HCT116 (cell line): ENCODE measurements around the gene NEK6. TPM values are rescaled to one million over a fixed set of nuclear protein-coding genes. Genes with fewer than 3 reads are reported as not detected.

Experiments
- ATAC-seq: fragments of 200-7000 bp; cut with Tn5 transposase; 2 replicates; pipeline ENCODE4 v1.9.1; 2020; ENCODE audit warnings: mild to moderate bottlenecking, moderate library complexity
- BruUV-seq: library from RNA; stranded (reverse); fragments of 400-500 nt; replicated peaks from 2 replicates; lab custom pipeline; 2021; lab: Mats Ljungman, UMichigan
- CTCF ChIA-PET: fragments of 300-600 bp; sonication (Branson Sonifier 250); formaldehyde crosslinking; loops from one replicate; lab custom pipeline; 2021; ENCODE audit warnings: antibody characterized with exemption; lab: Charles Lee
- POLR2A ChIA-PET: fragments of 300-600, 350-600 bp; sonication (Branson Sonifier 250); formaldehyde crosslinking; loops from one replicate; lab custom pipeline; 2021; ENCODE audit warnings: antibody characterized with exemption; lab: Charles Lee
- RAD21 ChIA-PET, 2 experiments: fragments of 300-600 bp; sonication (Branson Sonifier 250); formaldehyde crosslinking; loops; one replicate each; lab custom pipeline; 2023; ENCODE audit warnings: low total read pairs in 2 of 2; ENCODE audit not compliant: uncharacterized antibody in 2 of 2, unreplicated experiment in 2 of 2, low non-redundant PET in 1 of 2; lab: Charles Lee
- DNase-seq: peaks from one replicate; pipeline ENCODE4 v3.0.0-alpha.2; 2010; ENCODE audit warnings: low read depth, low spot score
- H2AFZ ChIP-seq: fragments of 200-600 bp; shearing (Covaris generic), sonication (generic); 2 replicates; pipeline ENCODE4 v1.6.1; 2017; ENCODE audit warnings: low read depth, mixed run types, mixed read lengths, antibody characterized with exemption, low read length; ENCODE audit not compliant: poor library complexity, severe bottlenecking
- H3K27ac ChIP-seq: 2 replicates; pipeline ENCODE4 v1.5.1; 2012; ENCODE audit warnings: low read depth, low read length
- H3K27me3 ChIP-seq: fragments of 200-600 bp; sonication (generic); 2 replicates; pipeline ENCODE4 v1.6.1; 2016; ENCODE audit warnings: mixed run types, low read length, mixed read lengths; ENCODE audit not compliant: insufficient read depth
- H3K36me3 ChIP-seq, 2 experiments: fragments of 200-500 bp in 1 of 2; fragments of 200-600 bp in 1 of 2; sonication (Bioruptor generic) in 1 of 2; sonication (generic) in 1 of 2; 2 replicates each; pipeline versions ENCODE4 v1.5.1 to v1.6.1; 2014 to 2016; ENCODE audit warnings: low read length in 2 of 2, inconsistent platforms in 1 of 2, mixed read lengths in 1 of 2, mixed run types in 1 of 2; ENCODE audit not compliant: insufficient read depth in 2 of 2, control insufficient read depth in 1 of 2
- H3K4me1 ChIP-seq, 2 experiments: fragments of 200-600 bp in 1 of 2; sonication (generic) in 1 of 2; 2 replicates each; pipeline versions ENCODE4 v1.5.1 to v1.6.1; 2012 to 2017; ENCODE audit warnings: low read length in 2 of 2, inconsistent platforms in 1 of 2, mild to moderate bottlenecking in 1 of 2, mixed read lengths in 1 of 2, mixed run types in 1 of 2, moderate library complexity in 1 of 2; ENCODE audit not compliant: insufficient read depth in 2 of 2, control insufficient read depth in 1 of 2
- H3K4me2 ChIP-seq: fragments of 200-600 bp; sonication (generic); 2 replicates; pipeline ENCODE4 v1.6.1; 2017; ENCODE audit warnings: mixed run types, low read length, mixed read lengths
- H3K4me3 ChIP-seq, 2 experiments: fragments of 200-600 bp in 1 of 2; sonication (generic) in 1 of 2; replicated peaks in 1 of 2; 2 replicates each; pipeline ENCODE4 v1.5.1; 2011 to 2016; ENCODE audit warnings: low read length in 2 of 2, control low read depth in 1 of 2, low read depth in 1 of 2, mild to moderate bottlenecking in 1 of 2, mixed read lengths in 1 of 2, mixed run types in 1 of 2
- H3K79me2 ChIP-seq: fragments of 200-600 bp; sonication (generic); 2 replicates; pipeline ENCODE4 v1.6.1; 2017; ENCODE audit warnings: mild to moderate bottlenecking, mixed run types, low read length, moderate library complexity, mixed read lengths; ENCODE audit not compliant: insufficient read depth
- H3K9ac ChIP-seq: fragments of 200-600 bp; sonication (generic); 2 replicates; pipeline ENCODE4 v1.6.1; 2016; ENCODE audit warnings: low read length, mixed read lengths
- H3K9me2 ChIP-seq: fragments of 200-600 bp; sonication (generic), shearing (Covaris generic); 2 replicates; pipeline ENCODE4 v1.6.1; 2017; ENCODE audit warnings: mixed run types, mild to moderate bottlenecking, moderate library complexity; ENCODE audit not compliant: insufficient read depth
- H3K9me3 ChIP-seq, 2 experiments: fragments of 200-500 bp in 1 of 2; fragments of 200-600 bp in 1 of 2; sonication (Bioruptor generic) in 1 of 2; sonication (generic) in 1 of 2; 2 replicates each; pipeline ENCODE4 v1.6.1; 2014 to 2017; ENCODE audit warnings: low read length in 2 of 2, mixed read lengths in 2 of 2, inconsistent platforms in 1 of 2, low read depth in 1 of 2, mild to moderate bottlenecking in 1 of 2, mixed run types in 1 of 2, moderate library complexity in 1 of 2; ENCODE audit not compliant: control insufficient read depth in 1 of 2, insufficient read depth in 1 of 2
- H4K20me1 ChIP-seq: fragments of 200-600 bp; sonication (generic), shearing (Covaris generic); 2 replicates; pipeline ENCODE4 v1.6.1; 2017; ENCODE audit warnings: mixed run types, mild to moderate bottlenecking, moderate library complexity; ENCODE audit not compliant: insufficient read depth
- ATF3 ChIP-seq: IDR thresholded peaks from 2 replicates; pipeline ENCODE4 v1.6.1; 2012
- CBX3 ChIP-seq: IDR thresholded peaks from 2 replicates; pipeline ENCODE4 v1.6.1; 2012; ENCODE audit warnings: low read depth
- CEBPB ChIP-seq: IDR thresholded peaks from 2 replicates; pipeline ENCODE4 v1.6.1; 2012; ENCODE audit warnings: low read depth
- CTCF ChIP-seq, 3 experiments: fragments of 200-600 bp in 1 of 3; sonication (generic) in 1 of 3; IDR thresholded peaks in 2 of 3; conservative IDR thresholded peaks in 1 of 3; 2 replicates each; pipeline ENCODE4 v1.5.1; 2012 to 2017; ENCODE audit warnings: low read depth in 2 of 3, low read length in 2 of 3, antibody characterized with exemption in 1 of 3, borderline replicate concordance in 1 of 3, control low read depth in 1 of 3, mild to moderate bottlenecking in 1 of 3, mixed read lengths in 1 of 3, mixed run types in 1 of 3, moderate library complexity in 1 of 3; ENCODE audit not compliant: insufficient read depth in 1 of 3
- EZH2 ChIP-seq: fragments of 200-600 bp; sonication (generic); IDR thresholded peaks from 2 replicates; pipeline ENCODE4 v1.6.1; 2017; ENCODE audit warnings: antibody characterized with exemption, mixed run types
- EZH2phosphoT487 ChIP-seq: fragments of 200-600 bp; IDR thresholded peaks from 2 replicates; pipeline ENCODE4 v1.6.1; 2018; ENCODE audit warnings: antibody characterized with exemption, borderline replicate concordance
- FOSL1 ChIP-seq: IDR thresholded peaks from 2 replicates; pipeline ENCODE4 v1.6.1; 2012; ENCODE audit warnings: low read depth
- JUND ChIP-seq: IDR thresholded peaks from 2 replicates; pipeline ENCODE4 v1.6.1; 2012
- POLR2A ChIP-seq: IDR thresholded peaks from 2 replicates; pipeline ENCODE4 v1.7.0; 2011; ENCODE audit warnings: borderline replicate concordance; ENCODE audit not compliant: insufficient read depth, insufficient read length; ENCODE audit errors: extremely low read depth
- POLR2AphosphoS5 ChIP-seq: IDR thresholded peaks from 2 replicates; pipeline ENCODE4 v1.6.1; 2011; ENCODE audit warnings: mild to moderate bottlenecking, low read depth, low read length, moderate library complexity
- SIN3A ChIP-seq: IDR thresholded peaks from 2 replicates; pipeline ENCODE4 v1.6.1; 2012; ENCODE audit warnings: low read depth
- SP1 ChIP-seq: IDR thresholded peaks from 2 replicates; pipeline ENCODE4 v1.6.1; 2012; ENCODE audit warnings: low read depth
- TCF7L2 ChIP-seq: IDR thresholded peaks from 2 replicates; pipeline ENCODE4 v1.7.0; 2011; ENCODE audit warnings: borderline replicate concordance, inconsistent platforms; ENCODE audit not compliant: insufficient read depth, insufficient read length; ENCODE audit errors: extremely low read depth
- ZBTB33 ChIP-seq: IDR thresholded peaks from 2 replicates; pipeline ENCODE4 v1.6.1; 2011; ENCODE audit warnings: mild to moderate bottlenecking, low read length, moderate library complexity; ENCODE audit not compliant: insufficient replicate concordance; ENCODE audit errors: extremely low read depth
- ZFX ChIP-seq: fragments of 450-650 bp; IDR thresholded peaks from 2 replicates; pipeline ENCODE4 v1.6.1; 2017
- ZNF274 ChIP-seq: fragments of 200-500 bp; sonication (Bioruptor generic); IDR thresholded peaks from 2 replicates; pipeline ENCODE4 v1.6.1; 2014; ENCODE audit warnings: mild to moderate bottlenecking, low read depth, low read length, inconsistent platforms
- intact Hi-C: fragments of 100-400 bp; cut with micrococcal nuclease; formaldehyde crosslinking; loops from 2 replicates; pipeline ENCODE4 v1.10.0; 2022
- total RNA-seq: library from RNA; stranded (reverse); gene quantifications from one replicate; pipeline ENCODE4 v1.2.1, GENCODE V29; 2021; ENCODE audit not compliant: unreplicated experiment

The NEK6 gene
- total RNA-seq, 1 experiment from 2014 or later = 40.8 TPM

- intact Hi-C loops = no loop called here
Measured at GRCh38 chr9:124290053-124290591, 32.4 kb downstream of the NEK6 start.

GRCh38 chr9:124290743-124291554, 33.2 kb downstream of the NEK6 start:
- no peak for ATAC-seq
- no peak overlapping the region for H3K9ac ChIP-seq
- H3K36me3 ChIP-seq = no peaks in the 10 kb centered on the region
- H3K4me2 ChIP-seq = no peak overlapping the region
- ChIA-PET POLR2A (no interaction called here), CTCF (no interaction called here), RAD21 (interaction anchor here in 1 of 2 experiments (0.6 kb wide), 1 partner anchor 40 kb away, joined by 5 read pairs; no protein-coding TSS in a partner anchor)
- no peaks in the 10 kb centered on the region for H3K9me3 ChIP-seq
- no peak overlapping the region for H3K4me3 ChIP-seq
- no peak overlapping the region for H2AFZ ChIP-seq
- H3K27me3 ChIP-seq = no peaks in the 10 kb centered on the region
- intact Hi-C loops = no loop called here
- BruUV-seq = no TSS peak
- no peak for DNase-seq
- H3K4me1 ChIP-seq = peaks cover 27 to 73% of the 10 kb centered on the region in 2 experiments
- no peaks in the 10 kb centered on the region for H3K9me2 ChIP-seq
- no peaks in the 10 kb centered on the region for H4K20me1 ChIP-seq
- no peak overlapping the region for H3K27ac ChIP-seq
- H3K79me2 ChIP-seq = peaks cover 31% of the 10 kb centered on the region
- TF ChIP-seq EZH2 = no peak
- TF ChIP-seq CEBPB = no peak
- no peak for TF ChIP-seq CTCF (IDR thresholded peaks at IDR 0.05 in 2 of 3, conservative IDR thresholded peaks at IDR 0.05 in 1 of 3; ENCODE audit: borderline replicate concordance in 1 of 3, insufficient read depth in 1 of 3, low read depth in 2 of 3, low read length in 2 of 3)
- no peak for TF ChIP-seq ZBTB33
- no peak for TF ChIP-seq ZFX
- no peak for TF ChIP-seq EZH2phosphoT487
- no peak for TF ChIP-seq FOSL1
- no peak for TF ChIP-seq JUND
- TF ChIP-seq SP1 = no peak
- TF ChIP-seq TCF7L2 = no peak
- no peak for TF ChIP-seq POLR2AphosphoS5
- no peak for TF ChIP-seq POLR2A
- no peak for TF ChIP-seq ATF3
- no peak for TF ChIP-seq ZNF274
- no peak for TF ChIP-seq SIN3A

More at GRCh38 chr9:124290053-124290591, 32.4 kb downstream of the NEK6 start:
- Histone ChIP-seq H3K27me3 (no peaks in the 10 kb centered on the region), H3K4me2 (no peak overlapping the region), H3K79me2 (peaks cover 36% of the 10 kb centered on the region), H3K27ac (no peak overlapping the region), H3K36me3 (no peaks in the 10 kb centered on the region), H3K4me3 (no peak overlapping the region), H2AFZ (no peak overlapping the region), H3K4me1 (peaks cover 33 to 73% of the 10 kb centered on the region in 2 experiments), H3K9ac (no peak overlapping the region), H3K9me3 (no peaks in the 10 kb centered on the region), H4K20me1 (no peaks in the 10 kb centered on the region), H3K9me2 (no peaks in the 10 kb centered on the region)
- DNase-seq (no peak), ATAC-seq (no peak)
- TF ChIP-seq CEBPB = no peak
- no peak for TF ChIP-seq CBX3
- ChIA-PET RAD21 (no interaction called here), CTCF (no interaction called here), POLR2A (no interaction called here)
- no TSS peak for BruUV-seq
